IMR-90 (cell line): ENCODE results near the gene ZNF565. TPM values are rescaled to one million over a fixed set of nuclear protein-coding genes. Genes with fewer than 3 reads are reported as not detected.

Experiments
- ATAC-seq: fragments of 200-7000 bp; cut with Tn5 transposase; 2 replicates; pipeline ENCODE4 v1.9.1; 2020; ENCODE audit warnings: low read depth, mild to moderate bottlenecking, moderate library complexity
- BruUV-seq: library from RNA; stranded (reverse); fragments of 400-500 nt; replicated peaks from 2 replicates; lab custom pipeline; 2021; lab: Mats Ljungman, UMichigan
- CTCF ChIA-PET: fragments of 300-600 bp; formaldehyde crosslinking; extraction: SDS; loops from one replicate; lab custom pipeline; 2021; ENCODE audit warnings: antibody characterized with exemption; lab: Yijun Ruan, JAX
- POLR2A ChIA-PET: fragments of 300-600 bp; sonication (Branson Sonifier 250); formaldehyde crosslinking; loops from one replicate; lab custom pipeline; 2022; ENCODE audit warnings: antibody characterized with exemption; ENCODE audit not compliant: unreplicated experiment; lab: Charles Lee
- DNase-seq: peaks from one replicate; pipeline ENCODE4 v3.0.0; 2013
- H2AFZ ChIP-seq: replicated peaks from 2 replicates; pipeline ENCODE3; 2013; ENCODE audit warnings: low read length, mild to moderate bottlenecking; ENCODE audit not compliant: poor library complexity
- H2AK5ac ChIP-seq: 2 replicates; pipeline ENCODE4 v1.6.1; 2013; ENCODE audit warnings: low read depth, low read length, inconsistent platforms
- H2AK9ac ChIP-seq: replicated peaks from 2 replicates; pipeline ENCODE3; 2013; ENCODE audit warnings: mild to moderate bottlenecking, low read depth, low read length, moderate library complexity; ENCODE audit not compliant: poor library complexity
- H2BK120ac ChIP-seq: 2 replicates; pipeline ENCODE4 v1.6.1; 2013; ENCODE audit warnings: low read depth, low read length, inconsistent platforms
- H2BK15ac ChIP-seq: 3 replicates; pipeline ENCODE4 v1.6.1; 2013; ENCODE audit warnings: low read depth, low read length, inconsistent platforms
- H2BK20ac ChIP-seq: 2 replicates; pipeline ENCODE4 v1.6.1; 2013; ENCODE audit warnings: low read depth, mild to moderate bottlenecking, inconsistent platforms, low read length, moderate library complexity
- H2BK5ac ChIP-seq: 2 replicates; pipeline ENCODE4 v1.6.1; 2013; ENCODE audit warnings: mild to moderate bottlenecking, low read depth, low read length, inconsistent platforms; ENCODE audit not compliant: poor library complexity, severe bottlenecking
- H3K14ac ChIP-seq: replicated peaks from 2 replicates; pipeline ENCODE4 v1.6.1; 2013; ENCODE audit warnings: low read depth, low read length, inconsistent platforms
- H3K18ac ChIP-seq: 2 replicates; pipeline ENCODE4 v1.6.1; 2013; ENCODE audit warnings: low read depth, low read length, control low read depth
- H3K23ac ChIP-seq: 2 replicates; pipeline ENCODE4 v1.6.1; 2013; ENCODE audit warnings: low read depth, low read length, inconsistent platforms
- H3K27ac ChIP-seq: 2 replicates; pipeline ENCODE4 v1.5.1; 2013; ENCODE audit warnings: mild to moderate bottlenecking, control low read depth, low read length; ENCODE audit not compliant: insufficient read depth
- H3K27me3 ChIP-seq: 2 replicates; pipeline ENCODE4 v1.6.1; 2013; ENCODE audit warnings: low read length; ENCODE audit not compliant: control insufficient read depth, insufficient read depth
- H3K36me3 ChIP-seq: 2 replicates; pipeline ENCODE4 v1.6.1; 2013; ENCODE audit warnings: low read length, mixed read lengths; ENCODE audit not compliant: control insufficient read depth, insufficient read depth
- H3K4ac ChIP-seq: 2 replicates; pipeline ENCODE4 v1.6.1; 2013; ENCODE audit warnings: low read depth, low read length, inconsistent platforms
- H3K4me1 ChIP-seq: 2 replicates; pipeline ENCODE4 v1.6.1; 2013; ENCODE audit warnings: low read length, mixed read lengths; ENCODE audit not compliant: control insufficient read depth, insufficient read depth
- H3K4me2 ChIP-seq: 2 replicates; pipeline ENCODE4 v1.6.1; 2013; ENCODE audit warnings: low read depth, mild to moderate bottlenecking, control low read depth, low read length, moderate library complexity
- H3K4me3 ChIP-seq: 2 replicates; pipeline ENCODE4 v1.5.1; 2013; ENCODE audit warnings: low read depth, mild to moderate bottlenecking, control low read depth, low read length, moderate library complexity; ENCODE audit not compliant: insufficient read depth
- H3K56ac ChIP-seq: 2 replicates; pipeline ENCODE4 v1.6.1; 2013; ENCODE audit warnings: low read length, inconsistent platforms; ENCODE audit not compliant: insufficient read depth; ENCODE audit errors: extremely low read depth
- H3K79me1 ChIP-seq, 2 experiments: 2 replicates each; pipeline ENCODE4 v1.6.1; 2013; ENCODE audit warnings: low read length in 2 of 2, inconsistent platforms in 1 of 2, low read depth in 1 of 2
- H3K9ac ChIP-seq: 2 replicates; pipeline ENCODE4 v1.6.1; 2013; ENCODE audit warnings: low read depth, low read length, control low read depth
- H3K9me1 ChIP-seq: 2 replicates; pipeline ENCODE4 v1.6.1; 2013; ENCODE audit warnings: low read length, inconsistent platforms; ENCODE audit not compliant: insufficient read depth
- H3K9me3 ChIP-seq: 2 replicates; pipeline ENCODE4 v1.6.1; 2013; ENCODE audit warnings: low read length; ENCODE audit not compliant: control insufficient read depth, insufficient read depth
- H4K20me1 ChIP-seq: 2 replicates; pipeline ENCODE4 v1.6.1; 2013; ENCODE audit warnings: low read length, inconsistent platforms; ENCODE audit not compliant: insufficient read depth
- H4K5ac ChIP-seq: 2 replicates; pipeline ENCODE4 v1.6.1; 2013; ENCODE audit warnings: mild to moderate bottlenecking, low read depth, low read length, control low read depth
- H4K8ac ChIP-seq, 2 experiments: 2 replicates each; pipeline ENCODE4 v1.6.1; 2013; ENCODE audit warnings: low read depth in 2 of 2, low read length in 2 of 2, control low read depth in 1 of 2, inconsistent platforms in 1 of 2
- H4K91ac ChIP-seq: 2 replicates; pipeline ENCODE4 v1.6.1; 2013; ENCODE audit warnings: low read depth, low read length, inconsistent platforms; ENCODE audit not compliant: insufficient read depth
- FOS ChIP-seq: fragments of 150-350 bp; IDR thresholded peaks from 2 replicates; pipeline ENCODE4 v1.6.1; 2016; ENCODE audit warnings: low read depth, low read length
- RCOR1 ChIP-seq: IDR thresholded peaks from 2 replicates; pipeline ENCODE4 v1.6.1; 2012; ENCODE audit warnings: mild to moderate bottlenecking, low read length, improper control_type of control experiment; ENCODE audit not compliant: insufficient replicate concordance
- WGBS, 2 experiments: methylation state at CpG; one replicate each; pipeline versions ENCODE4 v1.1.5 to v1.1.7; 2013; ENCODE audit warnings: missing lambda C conversion rate in 2 of 2; ENCODE audit not compliant: insufficient read length in 1 of 2; ENCODE audit errors: extremely low coverage in 2 of 2; 5-methylcytosine and 5-hydroxymethylcytosine counted together
- dilution Hi-C: fragments of 300-500 bp; cut with HindIII; formaldehyde crosslinking; loops from one replicate; pipeline ENCODE4 v1.14.3; 2018; ENCODE audit warnings: low sequenced_read_pairs; ENCODE audit not compliant: unreplicated experiment
- in situ Hi-C: fragments of 300-500 bp; cut with MboI; formaldehyde crosslinking; loops from 3 replicates; pipeline ENCODE4 v1.14.3; 2019; ENCODE audit warnings: low sequenced_read_pairs, inconsistent platforms, mixed read lengths
- intact Hi-C: fragments of 100-400 bp; cut with micrococcal nuclease; formaldehyde crosslinking; loops from 2 replicates; pipeline ENCODE4 v1.10.0; 2022
- polyA plus RNA-seq, 3 experiments: library from polyadenylated mRNA; depleted of rRNA; stranded (reverse); fragments of >200 nt; gene quantifications; 2 replicates each; pipeline ENCODE4 v1.2.3, GENCODE V29; 2012; ENCODE audit warnings: low replicate concordance in 1 of 3
- total RNA-seq: library from RNA; depleted of rRNA; stranded (reverse); fragments of >200 nt; gene quantifications from 2 replicates; pipeline ENCODE4 v1.2.3, GENCODE V29; 2012

Gene ZNF565
- total and polyA plus RNA-seq, 2 of the 4 experiments (the other 2 are of a cell fraction): 2.3 to 7.5 TPM

DNA sequence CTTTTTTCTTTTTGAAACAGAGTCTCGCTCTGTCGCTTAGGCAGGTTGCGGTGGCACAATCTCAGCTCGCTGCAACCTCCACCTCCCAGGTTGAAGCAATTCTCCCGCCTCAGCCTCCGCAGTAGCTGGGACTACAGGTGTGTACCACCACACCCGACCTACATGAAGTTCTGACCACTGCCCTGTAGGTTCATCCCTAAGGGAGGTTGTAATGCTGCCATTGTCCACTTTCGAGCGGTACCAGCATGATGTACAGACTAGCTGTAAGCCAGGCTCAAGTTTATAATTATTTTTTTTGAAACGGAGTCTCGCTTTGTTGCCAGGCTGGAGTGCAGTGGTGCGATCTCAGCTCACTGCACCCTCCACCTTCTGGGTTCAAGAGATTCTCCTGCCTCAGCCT is 50.7 kb downstream of the ZNF565 start:
- Histone ChIP-seq H2BK120ac (no peak overlapping the region), H3K4ac (no peak overlapping the region), H2BK20ac (no peak overlapping the region), H3K9ac (no peak overlapping the region), H4K20me1 (no peaks in the 10 kb centered on the region), H3K18ac (no peak overlapping the region), H3K4me2 (no peak overlapping the region), H3K27ac (no peak overlapping the region), H3K4me1 (no peaks in the 10 kb centered on the region), H2BK15ac (no peak overlapping the region), H3K27me3 (no peaks in the 10 kb centered on the region), H3K23ac (no peak overlapping the region), H4K91ac (no peak overlapping the region), H2BK5ac (no peak overlapping the region), H3K79me1 (no peaks in the 10 kb centered on the region; a peak in 1 of 4 replicates), H4K5ac (no peak overlapping the region), H4K8ac (no peak overlapping the region), H3K14ac (no peak overlapping the region), H3K9me1 (no peaks in the 10 kb centered on the region; the same call in 1 of the 2 replicates), H2AK9ac (no peak overlapping the region), H3K9me3 (no peaks in the 10 kb centered on the region), H2AK5ac (no peak overlapping the region), H2AFZ (no peak overlapping the region), H3K4me3 (no peak overlapping the region), H3K56ac (no peak overlapping the region), H3K36me3 (peaks cover 12% of the 10 kb centered on the region)
- no TSS peak for BruUV-seq
- POLR2A ChIA-PET: no interaction called here
- in situ Hi-C loops: no loop called here
- CTCF ChIA-PET: no interaction called here
- WGBS, 2 experiments: 96% methylated on average over 3 of the region's 12 CpGs; no CpG with 5 or more reads in 1 of the 2 experiments
- TF ChIP-seq RCOR1 (no peak), FOS (no peak)
- intact Hi-C loops: no loop called here
- ATAC-seq (no peak), DNase-seq (no peak)
- dilution Hi-C loops: no loop called here
